GM18907 (cell line): ENCODE data around the gene FTCDNL1.

Experiments used
- ATAC-seq: cut with Tn5 transposase; IDR thresholded peaks from one replicate; pipeline ENCODE4 v1.9.1; 2021; ENCODE audit warnings: mild to moderate bottlenecking, moderate library complexity; ENCODE audit not compliant: unreplicated experiment

Gene FTCDNL1

GRCh38 chr2:199743415-199744120, 107.4 kb downstream of the FTCDNL1 start:
- no peak for ATAC-seq

DNA sequence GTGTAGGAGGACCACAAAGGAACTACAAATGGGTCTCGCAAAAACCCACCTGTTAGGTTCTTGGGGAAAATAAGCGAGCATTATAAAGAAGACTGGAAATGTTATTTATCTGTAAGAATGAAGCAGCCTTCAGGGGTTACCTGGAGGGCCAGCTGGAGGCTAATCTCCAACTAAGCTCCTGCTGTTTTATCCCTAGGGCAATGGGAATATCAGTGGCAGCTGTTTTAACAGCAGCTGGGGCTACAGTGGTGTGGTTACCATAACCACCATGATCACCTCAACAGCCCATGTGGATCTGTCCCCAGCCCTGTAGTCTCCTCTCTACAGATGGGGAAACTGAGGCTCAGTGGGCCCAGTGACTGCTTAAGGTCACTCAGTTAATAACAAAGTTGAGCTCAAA, 108.1 kb downstream of the FTCDNL1 start:
- no peak for ATAC-seq

GRCh38 chr2:199740111-199740428, 110.9 kb downstream of the FTCDNL1 start:
- ATAC-seq: no peak

- ATAC-seq: no peak
Observed at GRCh38 chr2:199739413-199740110, 111.4 kb downstream of the FTCDNL1 start.

GRCh38 chr2:199738727-199739412, 112.1 kb downstream of the FTCDNL1 start:
- no peak for ATAC-seq

DNA sequence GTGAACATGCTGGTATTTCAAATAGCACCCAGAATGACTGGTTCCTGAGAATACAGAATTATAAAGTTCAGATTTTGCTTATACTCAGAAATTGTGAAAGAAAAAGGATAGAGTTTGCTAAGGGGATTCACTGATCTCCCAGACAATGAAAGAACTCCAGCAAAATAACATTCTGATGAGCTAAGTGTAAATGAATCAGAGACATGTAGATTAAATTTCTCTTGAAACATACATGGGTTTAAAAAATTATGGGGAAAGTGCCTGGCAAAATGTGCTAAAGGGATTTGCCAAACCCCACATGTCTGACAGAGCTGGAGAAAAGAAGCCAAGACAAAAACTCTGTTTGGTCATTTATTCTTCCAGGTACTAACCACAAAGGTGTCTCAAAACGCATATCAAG, 116.3 kb downstream of the FTCDNL1 start:
- no peak for ATAC-seq

- ATAC-seq: no peak
Observed at GRCh38 chr2:199734011-199734410, 117.0 kb downstream of the FTCDNL1 start.

GRCh38 chr2:199727801-199728200, 123.2 kb downstream of the FTCDNL1 start:
- no peak for ATAC-seq

DNA sequence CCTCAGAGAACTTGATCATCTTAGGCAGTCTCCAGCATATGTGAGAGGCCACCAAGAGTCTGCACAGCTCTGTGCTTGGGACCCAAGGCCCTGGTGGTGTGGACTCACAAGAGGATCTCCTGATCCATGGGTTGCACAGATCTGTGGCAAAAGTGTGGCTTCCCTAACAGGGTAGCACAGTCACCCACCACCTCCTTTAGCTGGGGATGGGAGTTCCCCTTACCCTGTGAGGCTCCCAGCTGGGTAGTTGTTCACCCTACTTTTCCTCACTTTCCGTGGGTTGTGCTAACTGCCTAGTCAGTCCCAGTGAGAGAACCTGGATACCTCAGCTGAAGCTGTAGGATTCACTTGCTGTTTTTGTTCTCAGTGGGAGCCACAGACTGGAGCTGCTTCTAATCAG, 123.7 kb downstream of the FTCDNL1 start:
- no peak for ATAC-seq

DNA sequence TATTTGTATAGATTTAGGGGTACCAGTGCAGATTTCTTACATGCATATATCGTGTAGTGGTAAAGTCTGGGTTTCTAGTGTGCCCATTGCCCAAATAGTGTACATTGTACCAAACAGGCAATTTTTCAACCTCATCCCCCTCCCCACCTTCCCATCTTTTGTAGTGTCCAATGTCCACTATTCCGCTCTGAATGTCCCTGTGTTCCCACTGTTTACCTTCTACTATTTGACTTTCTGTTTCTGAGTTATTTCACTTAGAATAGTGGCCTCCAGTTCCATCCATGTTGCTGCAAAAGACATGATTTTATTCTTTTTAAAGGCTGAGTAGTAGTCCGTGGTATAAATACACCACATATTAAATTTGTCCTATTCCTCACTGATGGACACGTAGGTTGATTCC, 132.9 kb downstream of the FTCDNL1 start:
- no peak for ATAC-seq

DNA sequence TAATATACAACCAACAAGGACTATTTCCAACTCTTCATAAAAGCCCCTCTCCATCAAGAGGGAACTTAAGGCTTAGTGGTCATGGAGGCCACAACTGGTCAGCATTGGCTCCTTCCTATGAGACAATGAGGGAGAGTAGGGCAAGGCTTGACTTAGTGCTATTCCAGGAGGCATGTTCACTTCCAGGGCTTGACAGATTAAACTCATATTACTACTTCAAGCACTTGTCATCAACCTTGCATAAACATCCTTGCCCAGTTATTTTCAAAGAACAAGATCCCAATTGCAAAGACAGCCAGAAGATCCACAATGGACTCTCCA, 133.4 kb downstream of the FTCDNL1 start:
- no peak for ATAC-seq

DNA sequence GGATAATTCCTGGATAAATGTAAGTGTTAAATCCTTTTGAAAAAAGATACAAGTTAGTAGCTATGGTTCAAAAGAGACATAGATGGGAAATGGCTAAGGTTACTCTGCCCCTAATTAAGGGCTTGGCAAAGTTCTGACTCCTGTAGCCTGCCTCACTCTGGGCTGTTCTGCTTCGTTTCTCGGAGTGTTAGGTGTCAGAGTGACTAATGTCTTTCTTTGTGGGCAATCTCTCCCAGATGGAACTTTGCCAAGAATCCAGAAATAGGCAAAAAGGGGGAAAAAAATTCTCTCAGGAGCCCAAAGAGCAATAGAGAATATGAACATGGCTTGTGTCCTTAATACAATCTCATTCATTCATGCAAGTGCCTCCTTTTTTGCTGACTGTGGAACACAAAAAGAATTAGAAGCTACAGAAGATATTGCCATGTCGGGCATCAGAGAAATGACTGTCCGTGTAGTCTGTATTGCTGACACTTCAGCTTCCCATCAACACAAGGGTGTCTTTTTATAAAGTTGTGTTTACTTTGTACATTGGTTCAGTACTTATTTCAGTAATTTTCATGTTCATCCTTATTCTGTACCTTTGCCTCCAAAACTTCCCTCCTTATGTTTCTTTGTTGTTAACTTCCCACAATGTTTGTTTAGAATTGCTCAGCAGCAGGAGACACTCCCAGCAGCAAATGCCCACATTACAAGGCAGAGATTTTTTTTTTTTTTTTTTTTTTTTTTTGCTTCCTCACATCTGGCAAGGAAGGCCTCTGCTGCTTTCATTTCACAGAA, 134.0 kb downstream of the FTCDNL1 start:
- no peak for ATAC-seq

DNA sequence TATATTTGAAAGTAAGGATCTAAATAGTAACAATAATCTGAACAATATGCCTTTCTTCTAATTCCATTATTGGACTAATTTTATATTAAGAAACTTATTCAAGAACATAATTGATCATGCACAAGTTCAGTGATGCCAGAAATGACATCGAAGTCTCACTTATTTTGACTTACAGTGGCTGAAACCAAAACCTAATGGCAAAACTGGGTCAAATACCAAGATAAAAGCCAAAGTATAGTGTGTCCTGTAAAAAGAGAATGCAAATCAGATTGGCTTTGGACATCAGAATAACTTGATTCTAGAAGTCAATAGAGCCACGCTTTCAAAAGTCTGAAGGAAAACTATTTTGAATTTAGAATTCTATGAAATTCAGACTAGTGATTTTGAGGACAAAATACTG, 137.2 kb downstream of the FTCDNL1 start:
- no peak for ATAC-seq

GRCh38 chr2:199710551-199710950, 140.4 kb downstream of the FTCDNL1 start:
- no peak for ATAC-seq
